GM12891 (cell line): Measurements from ENCODE around the gene C10orf71.

ENCODE experiments used
- PAX5 ChIP-seq: IDR thresholded peaks from 2 replicates; pipeline ENCODE4 v1.6.1; 2011; ENCODE audit warnings: low read length, moderate library complexity, mild to moderate bottlenecking; ENCODE audit not compliant: insufficient read depth, severe bottlenecking
- POLR2A ChIP-seq: IDR thresholded peaks from 2 replicates; pipeline ENCODE4 v1.6.1; 2011; ENCODE audit warnings: low read depth, low read length, control low read depth

DNA sequence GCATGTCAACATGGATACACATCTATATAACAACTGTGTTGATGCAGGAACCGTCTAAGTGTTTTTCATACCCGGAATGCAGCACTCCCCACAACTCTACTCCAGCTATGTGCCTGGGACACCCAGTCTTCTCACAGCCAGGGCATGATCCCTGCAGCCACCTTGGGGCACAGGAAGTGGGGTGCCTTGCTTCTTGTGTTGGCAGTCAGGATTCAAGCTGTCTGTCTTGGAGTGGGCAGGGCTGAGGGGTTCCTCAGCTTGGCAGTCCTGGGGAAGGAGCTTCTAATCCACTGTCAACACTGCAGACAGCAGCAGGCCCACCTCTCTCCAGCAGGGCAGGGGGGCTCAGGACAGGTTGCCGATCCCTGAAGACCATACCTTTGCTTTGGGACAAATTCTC, 55.6 kb downstream of the C10orf71 start:
- TF ChIP-seq PAX5 (no peak), POLR2A (no peak)
